Common myeloid progenitor, CD34-positive (primary cell): ENCODE data around the gene CAMP.

Experiments
- CTCF ChIA-PET: fragments of 350-600 bp; sonication (Branson Sonifier 250); formaldehyde crosslinking; loops from one replicate; lab custom pipeline; 2021; ENCODE audit warnings: antibody characterized with exemption; lab: Charles Lee
- POLR2A ChIA-PET: fragments of 350-600 bp; sonication (Branson Sonifier 250); formaldehyde crosslinking; loops from one replicate; lab custom pipeline; 2021; ENCODE audit warnings: antibody characterized with exemption; lab: Charles Lee
- DNase-seq, 3 donors: peaks; one replicate each; pipeline versions ENCODE4 v3.0.0 to v3.0.0-alpha.2; 2013
- H3K27ac ChIP-seq, 2 experiments: 1 replicate in 1 of 2; 2 replicates in 1 of 2; pipeline ENCODE4 v1.7.0; 2013; ENCODE audit warnings: inconsistent platforms in 2 of 2, low read length in 2 of 2, mild to moderate bottlenecking in 2 of 2, low read depth in 1 of 2, moderate library complexity in 1 of 2; ENCODE audit not compliant: severe bottlenecking in 2 of 2, insufficient read depth in 1 of 2, poor library complexity in 1 of 2
- H3K27me3 ChIP-seq, 5 experiments: replicated peaks in 2 of 5; 1 replicate in 3 of 5; 2 replicates in 2 of 5; pipeline versions ENCODE4 v1.6.1 to v1.7.0; 2013; ENCODE audit warnings: low read length in 4 of 5, mild to moderate bottlenecking in 2 of 5, moderate library complexity in 2 of 5, inconsistent platforms in 1 of 5; ENCODE audit not compliant: insufficient read depth in 5 of 5, control insufficient read depth in 4 of 5
- H3K36me3 ChIP-seq, 4 experiments: 1 replicate in 2 of 4; 2 replicates in 2 of 4; pipeline versions ENCODE4 v1.6.1 to v1.7.0; 2013; ENCODE audit warnings: low read length in 3 of 4, control low read depth in 1 of 4, mild to moderate bottlenecking in 1 of 4; ENCODE audit not compliant: control insufficient read depth in 4 of 4, insufficient read depth in 4 of 4
- H3K4me1 ChIP-seq, 4 experiments: 1 replicate in 3 of 4; 2 replicates in 1 of 4; pipeline versions ENCODE4 v1.6.1 to v1.7.1; 2013; ENCODE audit warnings: low read length in 3 of 4, mild to moderate bottlenecking in 3 of 4, control low read depth in 1 of 4, inconsistent platforms in 1 of 4, moderate library complexity in 1 of 4; ENCODE audit not compliant: control insufficient read depth in 4 of 4, insufficient read depth in 4 of 4; ENCODE audit errors: control extremely low read depth in 1 of 4
- H3K4me3 ChIP-seq, 7 experiments: 1 replicate in 4 of 7; 2 replicates in 3 of 7; pipeline versions ENCODE4 v1.5.1 to v1.7.0; 2013; ENCODE audit warnings: mild to moderate bottlenecking in 7 of 7, low read length in 6 of 7, moderate library complexity in 6 of 7, inconsistent platforms in 2 of 7, low read depth in 2 of 7, control low read depth in 1 of 7; ENCODE audit not compliant: insufficient read depth in 4 of 7, control insufficient read depth in 1 of 7; ENCODE audit errors: extremely low read depth in 1 of 7
- H3K9me3 ChIP-seq, 5 experiments: 1 replicate in 4 of 5; 2 replicates in 1 of 5; pipeline versions ENCODE4 v1.6.1 to v1.7.1; 2013; ENCODE audit warnings: low read length in 4 of 5, mild to moderate bottlenecking in 2 of 5, inconsistent platforms in 1 of 5, low read depth in 1 of 5, moderate library complexity in 1 of 5; ENCODE audit not compliant: control insufficient read depth in 4 of 5, insufficient read depth in 2 of 5; ENCODE audit errors: control extremely low read depth in 1 of 5
- WGBS: methylation state at CpG from one replicate; pipeline ENCODE4 v1.1.5; 2013; ENCODE audit not compliant: insufficient coverage; 5-methylcytosine and 5-hydroxymethylcytosine counted together

Gene CAMP

GRCh38 chr3:48245136-48245535 lies 21.8 kb downstream of the CAMP start:
- H3K4me3 ChIP-seq: no peak overlapping the region
- WGBS: 95% methylated on average over 4 of the region's 7 CpGs
- CTCF ChIA-PET: interaction anchor here (1.6 to 1.8 kb wide), 2 partner anchors 11 to 27 kb away, joined by 3 to 6 read pairs; no protein-coding TSS in a partner anchor
- peaks cover 2 to 9% (median 6%) of the 10 kb centered on the region in 4 experiments for H3K36me3 ChIP-seq
- H3K4me1 ChIP-seq: peaks cover 0 to 42% (median 16%) of the 10 kb centered on the region in 4 experiments
- POLR2A ChIA-PET: no interaction called here
- no peak overlapping the region for H3K27ac ChIP-seq
- no peaks in the 10 kb centered on the region for H3K27me3 ChIP-seq
- no peak for DNase-seq
- no peaks in the 10 kb centered on the region for H3K9me3 ChIP-seq

GRCh38 chr3:48247401-48247811 lies 24.1 kb downstream of the CAMP start:
- H3K36me3 ChIP-seq: peaks cover 3 to 13% (median 10%) of the 10 kb centered on the region in 4 experiments
- no peaks in the 10 kb centered on the region for H3K27me3 ChIP-seq
- H3K4me3 ChIP-seq: peak overlapping the region in 1 of 7 experiments; percentile 8
- no peaks in the 10 kb centered on the region for H3K9me3 ChIP-seq
- POLR2A ChIA-PET: interaction anchor here (0.6 kb wide), 1 partner anchor 46 kb away, joined by 4 read pairs; no protein-coding TSS in a partner anchor
- peak in 2 of 3 donors; percentile 36 to 40 for DNase-seq
- H3K27ac ChIP-seq: peak overlapping the region in 1 of 2 experiments; percentile 43
- WGBS: 50% methylated on average over 1 of the region's 1 CpG
- CTCF ChIA-PET: interaction anchor here (1.0 to 1.3 kb wide), 2 partner anchors 189 to 345 kb away, joined by 3 to 4 read pairs; no protein-coding TSS in a partner anchor
- peaks cover 0 to 26% (median 6%) of the 10 kb centered on the region in 4 experiments for H3K4me1 ChIP-seq

- no peaks in the 10 kb centered on the region for H3K27me3 ChIP-seq
- WGBS: no CpG with 5 or more reads among the region's 4 CpGs
- ChIA-PET CTCF (interaction anchor here (1.1 to 1.3 kb wide), 2 partner anchors 188 to 221 kb away, joined by 3 to 4 read pairs; no protein-coding TSS in a partner anchor), POLR2A (interaction anchor here (0.6 kb wide), 1 partner anchor 45 kb away, joined by 4 read pairs; no protein-coding TSS in a partner anchor)
- H3K4me1 ChIP-seq: peaks cover 0 to 20% (median 6%) of the 10 kb centered on the region in 4 experiments
- H3K9me3 ChIP-seq: no peaks in the 10 kb centered on the region
- H3K36me3 ChIP-seq: peaks cover 3 to 13% (median 10%) of the 10 kb centered on the region in 4 experiments
- no peak overlapping the region for H3K4me3 ChIP-seq
- H3K27ac ChIP-seq: no peak overlapping the region
- no peak for DNase-seq
These were observed 25.0 kb downstream of the CAMP start for GRCh38 chr3:48248095-48248850.

GRCh38 chr3:48256557-48256956 lies 33.3 kb downstream of the CAMP start:
- ChIA-PET CTCF (interaction anchor here (1.6 kb wide), 1 partner anchor 176 kb away, joined by 4 read pairs; no protein-coding TSS in a partner anchor), POLR2A (no interaction called here)
- no peak overlapping the region for H3K27ac ChIP-seq
- H3K36me3 ChIP-seq: peaks cover 7 to 22% (median 15%) of the 10 kb centered on the region in 4 experiments
- DNase-seq: no peak
- no peaks in the 10 kb centered on the region for H3K27me3 ChIP-seq
- peaks cover 0 to 7% (median 0%) of the 10 kb centered on the region in 5 experiments for H3K9me3 ChIP-seq
- H3K4me1 ChIP-seq: no peaks in the 10 kb centered on the region
- 100% methylated on average over 8 of the region's 8 CpGs for WGBS
- no peak overlapping the region for H3K4me3 ChIP-seq

GRCh38 chr3:48258530-48258929 lies 35.2 kb downstream of the CAMP start:
- Histone ChIP-seq H3K36me3 (peaks cover 5 to 32% (median 19%) of the 10 kb centered on the region in 4 experiments), H3K27ac (no peak overlapping the region), H3K4me3 (no peak overlapping the region), H3K9me3 (peaks cover 0 to 7% (median 0%) of the 10 kb centered on the region in 5 experiments), H3K27me3 (no peaks in the 10 kb centered on the region), H3K4me1 (no peaks in the 10 kb centered on the region)
- ChIA-PET POLR2A (no interaction called here), CTCF (interaction anchor here (1.0 to 1.7 kb wide), 3 partner anchors 9 to 142 kb away, joined by 3 to 5 read pairs (median 3); partner anchors contain the start of gene ZNF589)
- WGBS: no CpG with 5 or more reads among the region's 1 CpG
- DNase-seq: no peak

GRCh38 chr3:48267782-48268181 lies 44.5 kb downstream of the CAMP start:
- DNase-seq: no peak
- H3K27me3 ChIP-seq: no peaks in the 10 kb centered on the region
- H3K9me3 ChIP-seq: no peaks in the 10 kb centered on the region
- H3K4me1 ChIP-seq: no peaks in the 10 kb centered on the region
- CTCF ChIA-PET: interaction anchor here (0.5 to 8.5 kb wide), 6 partner anchors 10 to 165 kb away, joined by 3 to 164 read pairs (median 4); partner anchors contain the start of gene PLXNB1
- WGBS: 75% methylated on average over 2 of the region's 2 CpGs
- no peak overlapping the region for H3K4me3 ChIP-seq
- H3K36me3 ChIP-seq: peaks cover 5 to 41% (median 30%) of the 10 kb centered on the region in 4 experiments
- POLR2A ChIA-PET: no interaction called here
- H3K27ac ChIP-seq: no peak overlapping the region
